BE2C (cell line): Measurements from ENCODE around the gene C9orf50.

ENCODE experiments used
- DNase-seq: peaks from one replicate; pipeline ENCODE4 v3.0.0-alpha.2; 2020
- H3K27me3 ChIP-seq: fragments of 250-450 bp; sonication (Bioruptor Pico); 2 replicates; pipeline ENCODE4 v1.5.1; 2020; ENCODE audit warnings: mild to moderate bottlenecking
- H3K36me3 ChIP-seq: fragments of 250-450 bp; sonication (Bioruptor Pico); 2 replicates; pipeline ENCODE4 v1.5.1; 2020; ENCODE audit warnings: mild to moderate bottlenecking
- H3K4me1 ChIP-seq: fragments of 250-450 bp; sonication (Bioruptor Pico); 2 replicates; pipeline ENCODE4 v1.5.1; 2020
- H3K4me3 ChIP-seq: 2 replicates; pipeline ENCODE4 v1.5.1; 2011; ENCODE audit warnings: low read depth, low read length
- H3K9me3 ChIP-seq: fragments of 250-450 bp; sonication (Bioruptor Pico); 2 replicates; pipeline ENCODE4 v1.5.1; 2020
- CTCF ChIP-seq: IDR thresholded peaks from 2 replicates; pipeline ENCODE4 v1.5.1; 2012; ENCODE audit warnings: mild to moderate bottlenecking, low read depth, low read length

Gene C9orf50

GRCh38 chr9:129576546-129577543 is 44.1 kb downstream of the C9orf50 start:
- no peak for TF ChIP-seq CTCF
- no peaks in the 10 kb centered on the region; the same call in 1 of the 2 replicates for H3K4me1 ChIP-seq
- no peaks in the 10 kb centered on the region for H3K27me3 ChIP-seq
- H3K4me3 ChIP-seq = no peak overlapping the region
- no peak for DNase-seq
- no peaks in the 10 kb centered on the region for H3K9me3 ChIP-seq
- H3K36me3 ChIP-seq = no peaks in the 10 kb centered on the region

GRCh38 chr9:129575818-129576217 is 45.1 kb downstream of the C9orf50 start:
- no peak for TF ChIP-seq CTCF
- DNase-seq = no peak
- no peak overlapping the region for H3K4me3 ChIP-seq

GRCh38 chr9:129574911-129575585 is 45.9 kb downstream of the C9orf50 start:
- no peak for DNase-seq
- TF ChIP-seq CTCF = no peak
- Histone ChIP-seq H3K4me1 (peaks cover 10% of the 10 kb centered on the region), H3K27me3 (no peaks in the 10 kb centered on the region), H3K9me3 (no peaks in the 10 kb centered on the region), H3K4me3 (no peak overlapping the region), H3K36me3 (no peaks in the 10 kb centered on the region)

More at GRCh38 chr9:129575818-129576217, 45.1 kb downstream of the C9orf50 start:
- peaks cover 2% of the 10 kb centered on the region for H3K4me1 ChIP-seq
- no peaks in the 10 kb centered on the region for H3K36me3 ChIP-seq
- no peaks in the 10 kb centered on the region for H3K27me3 ChIP-seq
- no peaks in the 10 kb centered on the region for H3K9me3 ChIP-seq

GRCh38 chr9:129573977-129574376 is 46.9 kb downstream of the C9orf50 start:
- no peaks in the 10 kb centered on the region for H3K36me3 ChIP-seq
- DNase-seq = no peak
- no peak for TF ChIP-seq CTCF
- H3K4me1 ChIP-seq = peaks cover 10% of the 10 kb centered on the region
- no peaks in the 10 kb centered on the region for H3K27me3 ChIP-seq
- no peaks in the 10 kb centered on the region for H3K9me3 ChIP-seq
- no peak overlapping the region for H3K4me3 ChIP-seq

- H3K4me3 ChIP-seq = no peak overlapping the region
- H3K36me3 ChIP-seq = no peaks in the 10 kb centered on the region
- no peak for DNase-seq
- no peaks in the 10 kb centered on the region for H3K9me3 ChIP-seq
- no peaks in the 10 kb centered on the region for H3K27me3 ChIP-seq
- TF ChIP-seq CTCF = no peak
- H3K4me1 ChIP-seq = peaks cover 16% of the 10 kb centered on the region; the same call in 1 of the 2 replicates
Measured at GRCh38 chr9:129572517-129572916, 48.4 kb downstream of the C9orf50 start.

- H3K4me3 ChIP-seq = no peak overlapping the region
- no peak for DNase-seq
- no peaks in the 10 kb centered on the region for H3K9me3 ChIP-seq
- no peaks in the 10 kb centered on the region for H3K36me3 ChIP-seq
- peaks cover 16% of the 10 kb centered on the region; the same call in 1 of the 2 replicates for H3K4me1 ChIP-seq
- H3K27me3 ChIP-seq = no peaks in the 10 kb centered on the region
- no peak for TF ChIP-seq CTCF
Measured at GRCh38 chr9:129572052-129572425, 48.9 kb downstream of the C9orf50 start.
